Measurements from ENCODE around the gene BCHE.

Gene BCHE

GRCh38 chr3:165874663-165875489, 37.7 kb upstream of the BCHE start:
- no peak overlapping the region for H3K4me3 ChIP-seq (ENCODE audit: low read depth, low read length)
- TF ChIP-seq CTCF (IDR thresholded peaks at IDR 0.05; ENCODE audit: low read depth, low read length) = no peak

- no peak for TF ChIP-seq CTCF (IDR thresholded peaks at IDR 0.05; ENCODE audit: low read depth, low read length)
- H3K4me3 ChIP-seq (ENCODE audit: low read depth, low read length) = no peak overlapping the region
These were observed 30.9 kb upstream of the BCHE start for GRCh38 chr3:165868088-165868487.

GRCh38 chr3:165859061-165859460, 21.8 kb upstream of the BCHE start:
- H3K4me3 ChIP-seq (ENCODE audit: low read depth, low read length) = no peak overlapping the region
- TF ChIP-seq CTCF (IDR thresholded peaks at IDR 0.05; ENCODE audit: low read depth, low read length) = no peak

- no peak for TF ChIP-seq CTCF (IDR thresholded peaks at IDR 0.05; ENCODE audit: low read depth, low read length)
- H3K4me3 ChIP-seq (ENCODE audit: low read depth, low read length) = no peak overlapping the region
These were observed 18.4 kb upstream of the BCHE start for GRCh38 chr3:165855581-165855980.

GRCh38 chr3:165854696-165855095, 17.5 kb upstream of the BCHE start:
- H3K4me3 ChIP-seq (ENCODE audit: low read depth, low read length) = no peak overlapping the region
- 0 out of 2 replicates have a peak, but pooled peaks have one; percentile 8 for TF ChIP-seq CTCF (IDR thresholded peaks at IDR 0.05; ENCODE audit: low read depth, low read length)

- TF ChIP-seq CTCF (IDR thresholded peaks at IDR 0.05; ENCODE audit: low read depth, low read length) = no peak
- no peak overlapping the region for H3K4me3 ChIP-seq (ENCODE audit: low read depth, low read length)
These were observed 15.5 kb upstream of the BCHE start for GRCh38 chr3:165852711-165853110.

GRCh38 chr3:165852191-165852590, 15.0 kb upstream of the BCHE start:
- H3K4me3 ChIP-seq (ENCODE audit: low read depth, low read length) = no peak overlapping the region
- no peak for TF ChIP-seq CTCF (IDR thresholded peaks at IDR 0.05; ENCODE audit: low read depth, low read length)
